ENCODE measurements around the gene UBAC1.

GRCh38 chr9:135930446-135931345, 30.5 kb downstream of the UBAC1 start:
- no peak for TF ChIP-seq POLR2A (IDR thresholded peaks at IDR 0.05; ENCODE audit: low read depth, low read length)
- TF ChIP-seq POLR2AphosphoS5 (IDR thresholded peaks at IDR 0.05; ENCODE audit: low read depth, low read length): no peak
- no peak for TF ChIP-seq TAF1 (IDR thresholded peaks at IDR 0.05; ENCODE audit: borderline replicate concordance, low read depth, low read length)

Measured in GM12892 (cell line).